Gastroesophageal sphincter (tissue), 4 donors: ENCODE data around the gene TOMM6. TPM values are rescaled to one million over a fixed set of nuclear protein-coding genes. Genes with fewer than 3 reads are reported as not detected.

Experiments
- ATAC-seq: fragments of 150-250 bp; one replicate; pipeline ENCODE4 v1.9.1; 2016; ENCODE audit warnings: mild to moderate bottlenecking, moderate library complexity
- H3K27ac ChIP-seq, 4 donors: fragments of 200-600 bp; sonication (generic) in 3 of 4; 1 replicate in 3 of 4; 2 replicates in 1 of 4; pipeline ENCODE4 v1.5.1; 2016 to 2019
- H3K27me3 ChIP-seq: fragments of 200-600 bp; sonication (generic); one replicate; pipeline ENCODE4 v1.5.1; 2019
- H3K36me3 ChIP-seq, 2 donors: fragments of 200-600 bp; sonication (generic); one replicate each; pipeline ENCODE4 v1.5.1; 2019; ENCODE audit warnings: control low read depth in 1 of 2
- H3K4me1 ChIP-seq, 3 donors: fragments of 200-600 bp; sonication (generic); 1 replicate in 2 of 3; 2 replicates in 1 of 3; pipeline ENCODE4 v1.5.1; 2016 to 2019; ENCODE audit warnings: control low read depth in 2 of 3
- H3K4me3 ChIP-seq, 2 donors: fragments of 200-600 bp; sonication (generic); one replicate each; pipeline ENCODE4 v1.5.1; 2019; ENCODE audit warnings: mild to moderate bottlenecking in 1 of 2, moderate library complexity in 1 of 2
- H3K9me3 ChIP-seq, 3 donors: fragments of 200-600 bp; sonication (generic); one replicate each; pipeline ENCODE4 v1.5.1; 2017 to 2019; ENCODE audit warnings: control low read depth in 2 of 3
- EP300 ChIP-seq: sonication (generic); formaldehyde crosslinking; IDR thresholded peaks from one replicate; pipeline ENCODE4 v1.6.1; 2017; ENCODE audit warnings: antibody characterized with exemption, mild to moderate bottlenecking
- POLR2A ChIP-seq, 2 donors: fragments of 450-650 bp; IDR thresholded peaks; one replicate each; pipeline ENCODE4 v1.6.1; 2017; ENCODE audit warnings: antibody characterized with exemption in 2 of 2, mild to moderate bottlenecking in 2 of 2, moderate library complexity in 1 of 2
- POLR2AphosphoS5 ChIP-seq: sonication (generic); formaldehyde crosslinking; IDR thresholded peaks from one replicate; pipeline ENCODE4 v1.6.1; 2017; ENCODE audit warnings: antibody characterized with exemption
- WGBS, 2 donors: methylation state at CpG; one replicate each; pipeline ENCODE4 v1.1.5; 2018; ENCODE audit warnings: low coverage in 1 of 2; 5-methylcytosine and 5-hydroxymethylcytosine counted together
- total RNA-seq, 4 donors: library from RNA; depleted of rRNA; stranded (reverse); fragments of >200 nt; gene quantifications; one replicate each; pipeline ENCODE4 v1.1.0, GENCODE V29; 2016
- TF ChIP-seq, protein P1 (sequence below), 4 experiments: fragments of 200-600 bp in 2 of 4; fragments of 450-650 bp in 2 of 4; sonication (generic) in 1 of 4; IDR thresholded peaks; one replicate each; pipeline ENCODE4 v1.5.1; 2017 to 2019; ENCODE audit warnings: antibody characterized with exemption in 4 of 4, mild to moderate bottlenecking in 2 of 4, moderate library complexity in 2 of 4

The TOMM6 gene
- total RNA-seq, 4 donors from 2014 or later, result 74.2 to 120 (median 91.3) TPM

- Histone ChIP-seq H3K27ac (no peak overlapping the region), H3K9me3 (no peaks in the 10 kb centered on the region), H3K4me1 (no peaks in the 10 kb centered on the region), H3K27me3 (no peaks in the 10 kb centered on the region), H3K36me3 (peaks cover 0 to 3% of the 10 kb centered on the region in 2 donors), H3K4me3 (no peak overlapping the region)
- 76 to 100% methylated on average over 2 of the region's 2 CpGs for WGBS, 2 donors
- no peak for TF ChIP-seq EP300
- no peak for TF ChIP-seq POLR2AphosphoS5
- TF ChIP-seq, protein P1, sequence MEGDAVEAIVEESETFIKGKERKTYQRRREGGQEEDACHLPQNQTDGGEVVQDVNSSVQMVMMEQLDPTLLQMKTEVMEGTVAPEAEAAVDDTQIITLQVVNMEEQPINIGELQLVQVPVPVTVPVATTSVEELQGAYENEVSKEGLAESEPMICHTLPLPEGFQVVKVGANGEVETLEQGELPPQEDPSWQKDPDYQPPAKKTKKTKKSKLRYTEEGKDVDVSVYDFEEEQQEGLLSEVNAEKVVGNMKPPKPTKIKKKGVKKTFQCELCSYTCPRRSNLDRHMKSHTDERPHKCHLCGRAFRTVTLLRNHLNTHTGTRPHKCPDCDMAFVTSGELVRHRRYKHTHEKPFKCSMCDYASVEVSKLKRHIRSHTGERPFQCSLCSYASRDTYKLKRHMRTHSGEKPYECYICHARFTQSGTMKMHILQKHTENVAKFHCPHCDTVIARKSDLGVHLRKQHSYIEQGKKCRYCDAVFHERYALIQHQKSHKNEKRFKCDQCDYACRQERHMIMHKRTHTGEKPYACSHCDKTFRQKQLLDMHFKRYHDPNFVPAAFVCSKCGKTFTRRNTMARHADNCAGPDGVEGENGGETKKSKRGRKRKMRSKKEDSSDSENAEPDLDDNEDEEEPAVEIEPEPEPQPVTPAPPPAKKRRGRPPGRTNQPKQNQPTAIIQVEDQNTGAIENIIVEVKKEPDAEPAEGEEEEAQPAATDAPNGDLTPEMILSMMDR (IDR thresholded peaks at IDR 0.05), result no peak
- no peak for TF ChIP-seq POLR2A (IDR thresholded peaks at IDR 0.05)
- ATAC-seq, result no peak
These were observed 26.0 kb downstream of the TOMM6 start for GRCh38 chr6:41813469-41813868.

GRCh38 chr6:41813956-41814355 is 26.5 kb downstream of the TOMM6 start:
- no peak for TF ChIP-seq POLR2AphosphoS5
- TF ChIP-seq POLR2A (IDR thresholded peaks at IDR 0.05), result no peak
- no peak for TF ChIP-seq EP300
- TF ChIP-seq, protein P1 (IDR thresholded peaks at IDR 0.05), result no peak
- Histone ChIP-seq H3K27ac (no peak overlapping the region), H3K27me3 (no peaks in the 10 kb centered on the region), H3K4me1 (no peaks in the 10 kb centered on the region), H3K4me3 (no peak overlapping the region), H3K9me3 (no peaks in the 10 kb centered on the region), H3K36me3 (peaks cover 0 to 3% of the 10 kb centered on the region in 2 donors)
- WGBS, 2 donors, result 91 to 92% methylated on average over 2 of the region's 2 CpGs
- ATAC-seq, result no peak

DNA sequence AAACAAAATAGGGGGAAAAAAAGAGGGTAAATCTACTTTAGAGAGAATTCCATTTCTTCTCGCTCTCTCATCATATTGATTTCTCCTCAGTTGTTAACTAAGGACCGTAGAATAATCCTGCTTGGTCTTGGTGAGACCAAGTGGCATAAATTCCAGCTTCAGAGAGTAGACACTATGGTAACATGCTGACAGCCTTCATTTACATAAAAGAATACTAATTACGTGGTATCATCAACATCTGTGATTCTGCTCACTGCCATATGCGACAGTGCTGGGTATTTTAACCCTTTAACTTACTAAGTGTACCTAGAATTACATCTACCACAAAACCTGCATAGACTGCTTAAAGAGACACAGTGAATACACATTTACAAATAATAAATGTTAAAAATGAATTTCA is 27.1 kb downstream of the TOMM6 start:
- 78 to 80% methylated on average over 4 of the region's 4 CpGs for WGBS, 2 donors
- no peak overlapping the region for H3K4me3 ChIP-seq
- no peaks in the 10 kb centered on the region for H3K27me3 ChIP-seq
- H3K27ac ChIP-seq, result no peak overlapping the region
- peaks cover 0 to 3% of the 10 kb centered on the region in 2 donors for H3K36me3 ChIP-seq
- no peak for ATAC-seq
- no peak for TF ChIP-seq EP300
- TF ChIP-seq POLR2A (IDR thresholded peaks at IDR 0.05), result no peak
- no peak for TF ChIP-seq POLR2AphosphoS5
- TF ChIP-seq, protein P1 (IDR thresholded peaks at IDR 0.05), result no peak
- H3K4me1 ChIP-seq, result no peaks in the 10 kb centered on the region
- no peaks in the 10 kb centered on the region for H3K9me3 ChIP-seq

DNA sequence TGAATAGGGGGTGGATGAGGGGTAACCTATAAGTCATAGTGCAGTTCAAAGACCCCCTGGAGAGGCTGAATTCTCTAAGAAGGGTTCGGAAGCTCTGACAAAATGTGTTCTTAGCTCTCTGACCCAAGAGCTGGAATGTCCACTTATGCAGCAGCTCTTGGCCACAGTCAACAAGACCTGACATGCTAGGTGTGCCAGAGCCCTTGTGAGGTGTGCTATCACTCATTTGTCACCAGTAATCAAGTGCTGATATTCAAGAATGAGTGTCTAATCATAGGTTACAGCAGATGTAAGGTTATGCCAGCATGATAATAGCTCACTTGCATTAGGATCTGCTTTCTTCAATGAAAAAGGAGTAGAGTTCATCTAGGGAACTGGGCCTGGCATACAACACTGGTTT is 28.1 kb downstream of the TOMM6 start:
- TF ChIP-seq POLR2AphosphoS5 (no peak), EP300 (no peak), POLR2A (IDR thresholded peaks at IDR 0.05) (no peak)
- TF ChIP-seq, protein P1 (IDR thresholded peaks at IDR 0.05), result no peak
- Histone ChIP-seq H3K36me3 (peaks cover 0 to 3% of the 10 kb centered on the region in 2 donors), H3K27me3 (no peaks in the 10 kb centered on the region), H3K4me3 (no peak overlapping the region), H3K27ac (no peak overlapping the region), H3K4me1 (no peaks in the 10 kb centered on the region), H3K9me3 (no peaks in the 10 kb centered on the region)
- 83% methylated on average over 1 of the region's 1 CpG; no CpG with 5 or more reads in 1 of the 2 donors for WGBS, 2 donors
- no peak for ATAC-seq

DNA sequence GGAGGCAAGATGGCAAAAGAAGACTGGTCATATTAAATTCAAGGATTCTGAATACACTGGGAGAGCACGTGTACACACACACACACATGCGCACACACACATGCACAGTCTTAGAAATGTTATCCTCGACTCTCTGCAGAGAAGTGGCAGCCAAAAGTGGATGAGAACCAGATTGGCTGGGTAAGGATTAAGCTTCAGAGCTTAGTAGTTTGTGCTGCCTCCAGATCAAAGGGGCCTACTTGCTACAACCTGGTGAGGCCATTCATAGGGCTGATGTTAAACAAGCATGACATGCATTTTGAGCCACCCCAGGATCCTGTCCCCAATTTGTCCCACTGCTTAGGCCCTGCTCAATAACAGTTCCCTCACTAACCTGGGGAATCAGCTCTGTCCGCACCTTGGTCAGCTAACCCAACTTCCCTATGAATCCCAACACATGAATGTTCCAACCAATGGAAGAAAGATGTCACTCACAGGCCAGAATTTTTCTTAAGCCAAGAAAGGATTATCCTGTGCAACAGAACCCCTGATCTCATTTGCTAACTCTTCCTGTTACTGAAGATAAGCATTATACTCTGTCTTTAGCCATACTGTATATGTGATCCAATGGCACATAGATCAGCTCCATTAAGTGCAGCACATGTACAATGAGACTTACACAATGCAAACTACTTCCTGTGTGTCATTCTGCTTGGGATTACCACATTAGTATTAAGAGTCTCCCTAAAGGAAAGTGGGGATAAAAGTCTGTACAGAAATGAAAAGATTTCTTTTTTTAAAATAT is 31.0 kb downstream of the TOMM6 start:
- no peak overlapping the region for H3K27ac ChIP-seq
- no peak for ATAC-seq
- no peaks in the 10 kb centered on the region for H3K27me3 ChIP-seq
- WGBS, 2 donors, result 56 to 79% methylated on average over 2 to 3 of the region's 4 CpGs
- H3K36me3 ChIP-seq, result peaks cover 0 to 3% of the 10 kb centered on the region in 2 donors
- no peak for TF ChIP-seq EP300
- no peaks in the 10 kb centered on the region for H3K9me3 ChIP-seq
- H3K4me3 ChIP-seq, result no peak overlapping the region
- no peaks in the 10 kb centered on the region for H3K4me1 ChIP-seq
